Measurements from ENCODE around the gene BCKDK.

Gene BCKDK

DNA sequence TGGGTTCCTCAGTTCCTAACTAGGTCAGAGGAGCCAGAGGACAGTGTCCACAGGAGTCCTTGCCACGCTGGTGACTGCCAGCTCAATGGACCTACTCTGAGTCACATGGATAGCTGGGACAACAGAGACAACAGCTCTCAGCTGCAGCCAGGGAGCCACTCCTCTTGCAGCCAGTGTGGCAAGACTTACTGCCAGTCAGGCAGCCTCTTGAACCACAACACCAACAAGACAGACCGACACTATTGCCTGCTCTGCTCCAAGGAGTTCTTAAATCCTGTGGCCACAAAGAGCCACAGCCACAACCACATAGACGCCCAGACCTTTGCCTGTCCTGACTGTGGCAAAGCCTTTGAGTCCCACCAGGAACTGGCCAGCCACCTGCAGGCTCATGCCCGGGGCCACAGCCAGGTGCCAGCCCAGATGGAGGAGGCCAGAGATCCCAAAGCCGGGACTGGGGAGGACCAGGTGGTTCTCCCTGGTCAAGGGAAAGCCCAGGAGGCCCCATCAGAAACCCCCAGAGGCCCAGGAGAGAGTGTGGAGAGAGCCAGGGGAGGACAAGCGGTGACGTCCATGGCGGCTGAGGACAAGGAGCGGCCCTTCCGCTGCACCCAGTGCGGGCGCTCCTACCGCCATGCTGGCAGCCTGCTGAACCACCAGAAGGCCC is 27.3 kb upstream of the BCKDK start:
- DNase-seq, result no peak

DNA sequence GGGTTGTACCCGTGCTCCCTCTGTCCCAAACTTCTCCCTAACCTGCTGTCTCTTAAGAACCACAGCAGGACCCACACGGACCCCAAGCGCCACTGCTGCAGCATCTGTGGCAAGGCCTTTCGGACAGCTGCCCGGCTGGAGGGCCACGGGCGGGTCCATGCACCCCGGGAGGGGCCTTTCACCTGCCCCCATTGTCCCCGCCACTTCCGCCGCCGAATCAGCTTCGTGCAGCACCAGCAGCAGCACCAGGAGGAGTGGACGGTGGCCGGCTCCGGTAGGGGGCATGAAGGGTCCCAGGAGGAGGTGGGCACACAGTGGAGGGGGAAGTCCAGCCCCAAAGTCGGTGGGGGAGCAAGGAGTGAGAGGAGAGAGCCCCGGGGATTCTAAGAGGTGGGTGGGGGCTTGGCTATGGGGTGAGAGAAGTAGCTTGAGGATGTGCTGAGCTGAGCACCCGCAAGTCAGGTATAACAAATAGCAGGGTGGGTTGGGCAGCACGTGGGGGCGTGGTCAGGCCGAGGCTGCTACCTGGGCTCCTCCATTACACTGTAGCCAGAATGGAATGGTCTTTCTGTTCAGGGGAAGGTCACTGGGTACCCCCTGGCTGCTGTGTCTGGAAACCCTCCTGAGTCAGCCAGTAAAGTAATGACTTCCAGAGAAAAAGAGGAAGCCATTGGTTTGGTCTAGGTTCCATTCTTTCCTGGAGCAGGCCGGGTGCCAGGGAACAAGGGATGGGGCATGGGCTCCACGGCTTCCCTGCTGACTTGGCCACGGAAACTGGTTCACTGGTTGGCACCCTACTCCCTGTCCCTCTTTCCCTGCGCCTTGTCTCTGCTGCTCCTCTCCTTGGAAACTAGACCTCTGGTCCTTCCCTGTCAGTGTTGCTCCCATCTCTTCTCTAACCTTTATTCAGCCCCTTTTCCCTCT is 26.5 kb upstream of the BCKDK start:
- DNase-seq, result no peak

DNA sequence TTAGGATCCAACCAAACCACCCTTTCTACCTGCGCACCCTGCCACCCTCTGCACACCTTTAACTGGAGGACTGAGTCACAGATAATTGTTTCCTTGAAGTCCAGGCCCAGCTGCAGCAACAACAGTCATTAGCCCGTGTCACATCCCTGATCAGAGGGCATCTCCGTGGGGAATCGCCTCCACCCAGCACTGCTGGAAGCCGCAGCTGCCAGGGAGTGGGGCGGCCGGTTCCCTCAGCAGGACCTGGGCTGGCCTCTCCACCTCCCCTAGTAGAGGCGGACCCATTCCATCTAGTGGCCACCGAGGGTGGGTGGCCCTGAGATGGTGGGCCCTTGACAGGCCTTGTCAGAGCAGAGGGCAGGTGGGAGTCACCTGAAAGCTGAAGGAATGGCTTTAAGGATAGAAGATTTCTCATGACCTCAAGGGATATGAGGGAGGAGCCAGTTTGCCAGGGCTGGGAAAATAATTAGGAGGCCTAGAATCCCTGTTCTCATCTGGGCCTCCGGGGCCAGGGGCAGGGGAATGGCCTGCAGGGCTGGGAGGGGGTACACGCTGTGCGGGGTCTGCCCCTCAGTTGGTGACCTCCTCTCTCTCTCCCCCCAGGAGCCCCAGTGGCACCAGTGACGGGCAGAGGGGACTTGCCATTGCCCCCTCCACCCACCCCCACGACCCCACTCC is 25.7 kb upstream of the BCKDK start:
- no peak for DNase-seq

DNA sequence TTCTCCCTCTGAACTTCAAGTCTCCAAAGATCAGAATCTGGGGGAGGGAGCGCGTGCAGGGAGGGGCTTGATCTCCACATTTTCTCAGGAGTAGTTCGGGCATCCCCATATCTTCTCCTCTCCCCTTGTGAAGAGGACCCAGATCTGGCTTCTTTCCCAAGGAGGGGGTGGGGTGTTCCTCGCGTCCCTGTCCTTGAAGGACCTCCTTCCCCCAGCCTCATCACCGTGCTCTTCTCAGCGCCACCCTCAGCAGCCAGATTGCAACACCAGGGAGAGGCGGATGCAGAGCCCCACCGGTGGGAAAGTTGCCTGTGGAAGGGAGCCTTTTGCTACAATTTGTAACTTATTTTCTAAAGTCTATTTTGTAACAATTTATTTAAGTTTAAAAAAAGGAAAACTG is 25.1 kb upstream of the BCKDK start:
- no peak for DNase-seq

DNA sequence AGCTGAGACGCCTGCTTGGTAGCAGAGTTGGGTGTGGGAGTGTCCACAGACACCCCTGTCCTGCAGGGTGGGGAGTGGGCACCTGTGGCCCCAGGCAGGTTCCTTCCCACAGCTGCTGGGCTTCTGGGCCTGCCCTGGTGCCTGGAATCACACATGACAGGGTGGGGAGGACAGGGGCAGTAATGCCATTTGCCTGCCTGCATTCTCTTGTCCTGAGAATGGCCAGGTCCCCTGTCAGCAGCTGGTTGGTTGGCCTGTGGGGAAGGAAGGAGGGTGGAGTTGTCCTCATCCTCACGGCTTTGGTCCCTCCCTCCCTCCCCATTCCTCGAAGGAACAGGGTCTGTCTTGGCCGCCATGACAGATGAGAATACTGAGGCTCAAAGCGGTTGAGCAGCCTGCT is 24.6 kb upstream of the BCKDK start:
- no peak for DNase-seq

DNA sequence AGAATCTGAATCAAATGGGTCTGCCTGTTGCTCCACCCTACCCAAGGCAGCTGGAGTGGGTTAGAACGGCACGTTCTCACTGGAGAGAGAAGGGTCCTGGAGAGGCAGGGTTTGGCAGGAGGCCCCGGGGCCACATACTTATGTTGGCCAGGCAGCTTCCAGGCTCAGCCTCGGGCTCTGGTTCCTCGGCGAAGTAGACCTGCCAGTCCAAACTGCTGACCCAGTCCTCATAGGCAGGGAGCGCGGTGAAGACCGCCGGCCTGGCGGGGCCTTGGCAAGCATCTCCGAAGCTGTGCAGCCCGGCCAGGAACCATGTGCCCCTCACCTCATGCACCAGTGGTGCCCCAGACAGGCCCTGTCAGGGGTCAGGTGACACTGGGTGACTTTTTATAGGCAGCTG is 24.2 kb upstream of the BCKDK start:
- DNase-seq, result no peak

DNA sequence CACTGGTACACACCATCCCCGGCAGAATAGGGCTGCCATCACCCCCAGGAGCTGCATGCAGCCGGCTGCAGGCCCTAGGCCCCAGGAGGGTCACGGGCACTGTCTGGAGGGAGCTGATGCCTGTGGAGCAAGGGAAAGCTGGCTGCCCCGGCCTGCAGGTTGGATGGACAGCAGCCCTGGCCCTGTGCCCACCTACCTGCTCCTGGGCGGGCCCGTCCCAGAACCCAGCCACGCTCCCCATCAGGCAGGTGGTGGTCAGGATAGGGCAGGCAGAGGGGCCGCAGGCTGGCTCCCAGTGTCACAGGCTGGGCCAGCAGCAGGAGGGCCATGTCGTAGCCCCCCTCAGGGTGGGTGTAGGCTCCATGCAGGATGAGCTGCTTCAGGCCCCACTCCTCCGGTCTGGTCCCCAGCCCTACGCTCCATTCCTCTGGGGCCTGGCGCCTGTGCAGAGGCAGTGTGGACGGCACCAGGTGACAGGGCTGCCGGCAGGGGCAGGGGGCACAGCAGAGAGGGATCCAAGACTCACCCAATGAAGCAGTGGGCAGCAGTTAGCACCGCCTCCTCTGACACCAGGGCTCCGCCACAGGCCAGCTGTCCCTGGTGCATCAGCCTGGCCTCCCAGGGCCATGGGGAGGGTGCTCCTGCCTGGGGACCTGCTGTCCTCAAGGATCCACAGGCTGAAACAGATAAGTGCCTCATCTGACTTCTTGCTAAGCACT is 23.4 kb upstream of the BCKDK start:
- no peak for DNase-seq

DNA sequence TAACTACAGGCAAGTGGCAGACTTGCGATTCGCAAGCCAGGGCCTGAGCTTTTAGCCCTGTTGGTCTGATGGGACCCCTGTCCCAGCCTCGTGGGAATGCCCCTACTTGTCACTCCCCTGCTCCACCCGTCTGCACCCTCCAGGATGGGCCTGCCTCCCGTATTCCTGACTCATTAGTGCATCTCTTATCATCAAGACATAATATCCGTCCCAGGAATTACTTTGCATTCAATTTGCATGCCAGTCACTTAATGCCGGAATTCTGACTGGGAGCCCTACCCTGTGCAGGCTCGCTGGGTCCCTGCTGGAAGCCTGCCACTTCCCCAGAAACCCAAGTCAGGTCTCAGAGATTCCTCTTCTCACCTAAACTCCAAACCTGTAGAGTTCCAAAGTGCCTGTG is 22.8 kb upstream of the BCKDK start:
- DNase-seq, result no peak

DNA sequence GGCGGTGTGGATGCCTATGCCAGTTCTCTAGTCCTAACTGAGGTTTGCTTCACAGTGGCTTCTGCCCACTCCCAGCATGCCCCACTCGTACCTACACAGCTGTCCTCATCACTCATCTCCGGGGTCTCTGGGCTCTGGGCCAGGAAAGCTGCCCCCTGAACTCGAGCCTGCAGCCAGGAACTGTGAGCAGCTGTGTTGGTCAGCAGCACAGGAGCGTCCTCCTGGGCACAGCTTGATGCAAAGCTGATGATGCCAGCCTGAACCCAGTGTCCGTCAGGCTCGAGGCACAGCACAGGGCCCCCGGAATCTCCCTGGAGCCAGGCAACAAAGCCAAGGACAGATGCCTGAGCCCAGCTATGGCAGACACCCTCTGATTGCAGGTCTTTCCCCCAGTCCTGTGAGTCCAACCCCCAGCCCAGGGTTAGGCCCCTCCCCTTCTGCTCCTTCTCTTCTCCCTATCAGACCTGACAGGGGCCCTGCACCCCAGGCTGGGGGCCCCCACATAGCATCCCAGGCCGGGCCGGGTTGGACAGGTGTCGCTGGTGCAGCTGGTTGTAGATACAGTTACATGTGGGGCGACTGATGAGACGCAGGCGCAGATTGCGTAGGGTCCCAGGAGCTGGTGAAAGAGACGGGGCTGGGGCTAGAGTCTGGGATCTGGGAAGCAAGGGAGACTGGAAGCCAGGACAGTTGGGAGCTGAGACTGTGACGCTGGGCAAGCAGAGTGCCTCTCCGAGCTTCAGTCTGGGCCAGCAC is 22.1 kb upstream of the BCKDK start:
- DNase-seq, result no peak

DNA sequence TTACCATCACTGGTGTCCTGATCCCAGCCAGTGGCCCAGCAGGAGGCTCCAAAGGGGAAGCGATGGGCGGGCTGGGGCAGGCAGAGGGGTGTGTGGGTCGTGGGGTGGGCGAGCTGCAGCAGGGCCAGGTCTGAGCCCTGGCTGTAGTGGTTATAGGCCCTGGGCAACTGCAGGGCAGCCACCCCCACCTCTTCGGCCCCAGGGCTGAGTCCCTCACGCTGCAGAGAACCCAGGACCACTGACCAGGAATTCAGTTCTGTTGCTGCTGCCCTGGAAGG is 21.6 kb upstream of the BCKDK start:
- no peak for DNase-seq

DNA sequence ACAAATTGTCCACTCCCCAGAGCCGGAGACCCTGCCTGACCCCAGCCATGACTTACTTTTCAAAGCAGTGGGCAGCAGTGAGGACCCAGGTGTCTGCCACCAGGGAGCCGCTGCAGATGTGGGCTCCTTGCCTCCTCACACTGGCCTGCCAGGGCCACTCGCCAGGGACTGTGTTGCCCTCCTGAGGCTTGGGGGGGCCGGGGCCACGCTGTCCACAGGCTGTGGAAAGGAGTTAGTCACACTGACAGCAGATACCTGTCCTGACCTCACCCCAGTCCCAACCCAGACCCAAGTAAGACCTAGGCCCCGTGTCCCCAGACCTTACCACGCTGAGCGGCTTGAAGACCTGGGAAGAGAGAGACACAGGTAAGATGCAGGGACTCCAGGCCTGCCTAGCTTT is 20.7 kb upstream of the BCKDK start:
- no peak for DNase-seq

DNA sequence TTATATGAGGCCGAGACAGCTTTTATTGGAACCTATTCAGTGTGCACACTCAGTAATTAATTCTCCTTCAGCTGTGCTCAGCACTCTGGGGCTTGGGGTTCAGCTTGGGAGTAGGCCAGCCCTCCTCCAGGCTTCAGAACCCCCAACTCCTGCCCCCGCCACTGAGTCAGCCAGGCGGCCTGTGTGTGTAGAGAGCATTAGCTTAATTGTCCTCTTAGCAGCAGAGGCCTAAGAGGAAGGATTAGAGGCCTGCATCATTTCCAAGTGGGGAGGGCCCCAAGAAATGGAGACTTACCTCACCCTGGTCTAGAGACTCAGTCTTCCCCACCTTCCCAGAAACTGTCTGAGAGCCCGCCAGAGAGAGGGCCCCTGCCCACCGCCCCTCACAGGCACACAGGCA is 20.2 kb upstream of the BCKDK start:
- no peak for DNase-seq

DNA sequence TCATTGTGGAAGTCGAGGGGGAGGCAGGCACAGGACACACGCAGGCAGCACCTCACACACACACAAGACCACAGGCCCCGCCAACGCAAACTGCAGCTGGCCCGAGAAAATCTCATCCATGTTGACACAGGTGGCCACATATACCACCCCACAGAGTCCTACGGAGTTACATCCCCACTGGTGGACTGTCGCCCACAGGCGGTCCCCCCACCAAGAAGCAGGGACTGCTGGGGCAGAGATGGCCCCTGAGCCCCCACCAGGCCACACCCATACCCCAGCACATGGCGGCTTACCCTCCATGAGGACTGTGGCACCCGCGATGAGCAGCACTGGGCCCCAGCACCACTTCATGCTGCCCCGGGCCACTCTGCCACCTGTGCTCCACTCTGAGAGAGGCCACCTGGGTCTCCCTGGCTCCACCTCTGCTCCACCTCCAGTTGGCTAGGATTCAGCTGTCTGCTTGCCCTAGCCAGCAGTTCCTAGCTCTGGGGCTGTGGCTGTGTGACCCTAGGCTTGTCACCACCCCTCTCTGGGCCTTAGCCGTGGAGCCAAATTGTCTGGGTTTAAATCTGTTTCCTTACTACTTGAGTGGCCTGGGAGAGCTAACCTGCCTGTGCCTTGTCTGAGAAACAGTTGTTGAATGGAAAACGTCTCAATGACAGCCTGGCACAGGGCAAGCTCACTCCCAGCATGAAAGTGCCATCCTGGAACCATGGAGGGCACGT is 19.6 kb upstream of the BCKDK start, which contains the start of gene PRSS53:
Gene PRSS53, minus strand, starts transcription at position 485 of the 725 bp plus-strand sequence. Its CDS starts 134 bp downstream, at position 351.
- DNase-seq, result no peak

DNA sequence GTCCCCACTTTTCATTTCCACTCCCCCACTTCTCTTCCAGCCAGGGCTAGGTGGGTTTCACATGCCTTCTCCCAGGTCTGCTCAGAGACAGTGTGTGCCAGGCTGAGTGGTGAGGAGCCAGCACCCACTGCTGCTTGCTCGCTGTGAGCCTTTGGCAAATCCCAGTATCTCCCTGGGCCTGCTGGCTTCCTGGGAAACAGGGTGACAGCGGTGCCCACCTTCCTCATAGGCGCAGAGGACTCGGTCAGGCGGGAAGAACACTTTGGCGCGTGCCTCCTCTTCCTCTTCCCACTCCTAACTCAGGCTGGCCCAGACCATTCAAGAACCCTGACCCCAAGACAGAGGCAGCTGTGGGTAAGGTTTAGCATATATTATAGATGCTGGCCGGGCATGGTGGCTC is 19.0 kb upstream of the BCKDK start:
- no peak for DNase-seq

DNA sequence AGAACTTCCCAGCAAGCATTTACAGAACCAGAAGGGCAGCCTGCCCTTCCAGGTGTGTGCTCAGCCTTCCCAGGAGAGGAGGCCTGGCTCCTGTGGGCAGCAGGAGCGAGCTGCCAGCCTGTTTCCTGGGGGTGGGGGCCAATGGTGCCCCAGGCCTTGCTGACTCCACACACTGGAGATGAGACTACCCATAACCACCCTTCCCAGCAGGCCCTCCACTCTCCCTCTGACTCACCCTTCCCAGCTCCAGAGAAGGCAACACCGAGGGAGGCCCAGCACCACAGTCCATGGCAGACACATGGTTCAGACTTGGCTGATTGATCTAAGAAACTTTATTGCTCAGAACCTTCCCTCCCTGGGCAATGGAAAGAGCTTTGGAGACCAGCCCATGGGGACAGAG is 17.6 kb upstream of the BCKDK start:
- no peak for DNase-seq

DNA sequence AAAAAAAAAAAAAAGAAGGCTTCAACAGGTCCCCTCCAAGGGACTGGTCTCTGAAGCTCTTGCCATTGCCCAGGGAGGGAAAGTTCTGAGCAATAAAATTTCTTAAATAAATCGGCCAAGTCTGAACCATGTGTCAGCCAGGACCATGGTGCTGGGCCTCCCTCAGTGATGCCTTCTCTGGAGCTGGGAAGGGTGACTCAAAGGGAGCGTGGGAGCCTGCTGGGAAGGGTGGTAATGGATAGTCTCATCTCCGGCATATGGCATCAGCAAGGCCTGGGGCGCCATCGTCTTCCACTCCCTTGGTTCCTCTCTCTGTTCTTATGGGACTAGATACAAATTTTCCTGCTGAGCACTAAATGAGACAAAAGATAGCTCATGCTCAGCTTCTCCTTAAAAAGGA is 15.9 kb upstream of the BCKDK start:
- DNase-seq, result no peak

DNA sequence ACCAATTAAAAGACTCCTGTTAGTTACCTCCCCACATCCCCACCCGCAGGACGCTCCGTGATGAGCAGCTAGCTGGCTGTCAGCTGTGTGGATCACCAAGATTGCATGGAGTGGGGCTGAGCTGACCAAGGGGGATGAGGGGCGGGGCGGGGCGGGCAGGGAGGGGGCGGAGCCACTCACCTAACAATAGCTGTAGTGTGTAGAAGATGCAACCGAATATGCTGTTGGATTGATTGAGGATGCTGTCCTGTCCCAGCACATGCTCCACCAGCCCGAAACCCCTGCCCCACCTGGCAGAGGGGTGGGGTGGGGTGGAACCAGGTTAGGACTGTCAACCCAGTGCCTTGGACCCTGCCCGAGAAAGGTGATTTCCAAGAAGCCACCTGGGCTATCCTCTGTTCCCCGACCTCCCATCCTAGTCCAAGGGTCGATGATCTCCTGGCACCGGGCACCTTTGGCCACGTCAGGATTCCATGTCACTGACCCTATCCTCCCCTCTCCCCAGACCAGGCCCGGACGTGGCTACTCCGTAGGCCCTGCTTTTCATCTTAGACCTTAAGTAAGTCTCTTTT is 15.0 kb upstream of the BCKDK start:
- DNase-seq, result peak in 1 of 2 experiments; percentile 30

DNA sequence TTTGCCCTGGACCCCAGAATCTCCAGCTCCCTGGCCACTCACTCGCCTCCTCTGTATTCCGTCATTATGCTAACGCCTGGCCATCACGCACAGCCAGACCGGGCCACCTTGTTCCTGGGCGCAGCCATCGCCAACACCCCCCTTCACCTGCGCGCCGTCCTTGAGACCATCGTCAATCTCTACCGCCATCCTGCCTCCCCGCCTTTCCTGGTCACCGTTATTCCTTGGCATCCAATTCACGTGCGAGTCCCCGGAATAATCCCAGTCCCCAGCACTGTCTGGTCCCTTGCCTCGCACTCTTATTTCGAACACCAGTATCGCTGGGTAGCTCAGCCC is 14.1 kb upstream of the BCKDK start:
- DNase-seq, result no peak

DNA sequence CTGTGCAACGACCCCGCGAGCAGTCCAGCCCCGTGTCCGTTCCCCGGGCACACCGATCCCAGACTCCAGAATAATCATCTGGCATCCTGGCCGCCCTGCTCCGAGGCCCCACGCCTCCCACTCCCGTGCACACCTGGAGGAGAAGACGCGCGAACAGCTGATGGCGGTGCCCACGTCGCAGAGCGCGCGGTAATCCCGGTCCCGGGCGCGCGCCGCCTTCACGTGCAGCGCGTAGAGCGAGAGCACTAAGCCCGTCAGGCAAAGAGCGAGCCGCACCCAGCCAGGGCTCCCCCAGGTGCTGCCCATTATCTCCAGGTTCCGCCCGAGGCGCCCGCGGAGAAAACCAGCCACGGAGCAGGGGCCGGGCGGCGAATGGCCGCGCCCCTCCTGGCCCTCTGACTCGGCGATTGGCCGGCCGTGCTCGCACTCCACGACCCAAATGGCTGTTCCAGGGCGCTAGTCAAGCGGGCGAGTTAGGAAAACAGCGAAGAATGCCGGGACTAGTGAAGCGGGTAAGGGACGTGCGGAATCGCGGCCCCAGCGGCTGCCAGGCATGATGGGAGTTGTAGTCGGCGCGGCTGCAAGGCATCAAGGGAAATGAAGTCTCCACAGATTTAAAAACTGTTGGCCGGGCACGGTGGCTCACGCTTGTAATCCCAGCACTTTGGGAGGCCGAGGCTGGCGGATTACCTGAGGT is 13.6 kb upstream of the BCKDK start, which contains the start of gene VKORC1:
Gene VKORC1, minus strand, starts transcription at position 374 of the 697 bp plus-strand sequence. Its CDS starts 68 bp downstream, at position 306.
- DNase-seq, result peak; percentile 92 to 97

DNA sequence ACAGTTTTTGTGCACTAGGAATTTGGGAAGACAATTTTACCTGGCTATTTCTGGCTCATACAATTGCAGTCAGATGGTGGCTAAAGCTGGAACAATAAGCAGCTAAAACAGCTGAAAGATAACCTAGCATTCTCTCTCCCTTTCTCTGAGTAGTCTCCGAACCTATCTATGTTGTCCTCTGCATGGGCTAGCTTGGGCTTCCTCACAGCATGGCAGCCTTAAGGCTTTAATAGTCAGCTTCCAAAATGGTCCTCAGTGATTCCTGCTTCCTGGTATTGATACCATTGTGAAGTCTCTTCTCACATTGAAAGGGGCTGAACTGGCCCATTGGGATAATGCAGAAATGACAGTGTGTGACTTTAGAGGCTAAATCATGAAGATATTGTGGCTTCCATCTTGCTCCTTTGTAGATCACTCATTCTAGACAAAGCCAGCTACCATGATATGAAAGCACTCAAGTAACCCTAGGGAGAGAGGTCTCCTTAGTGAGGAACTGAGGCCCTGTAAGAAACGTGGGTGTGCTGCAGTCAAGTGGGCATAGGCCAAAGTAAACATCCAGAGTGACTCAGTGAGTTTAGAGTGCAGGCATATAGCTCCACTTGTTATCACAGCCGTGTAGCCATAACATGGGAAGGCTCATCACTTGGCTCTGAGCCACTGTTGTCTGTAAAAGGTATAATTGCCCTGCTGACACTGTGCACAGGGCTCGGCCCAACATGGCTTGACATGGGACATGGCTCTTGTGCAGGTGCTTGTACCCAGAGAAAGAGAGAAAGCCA is 8.1 kb upstream of the BCKDK start:
- DNase-seq, result no peak

Measured in SW 1271 (cell line).